Measurements from ENCODE around the gene LRRC34.

DNA sequence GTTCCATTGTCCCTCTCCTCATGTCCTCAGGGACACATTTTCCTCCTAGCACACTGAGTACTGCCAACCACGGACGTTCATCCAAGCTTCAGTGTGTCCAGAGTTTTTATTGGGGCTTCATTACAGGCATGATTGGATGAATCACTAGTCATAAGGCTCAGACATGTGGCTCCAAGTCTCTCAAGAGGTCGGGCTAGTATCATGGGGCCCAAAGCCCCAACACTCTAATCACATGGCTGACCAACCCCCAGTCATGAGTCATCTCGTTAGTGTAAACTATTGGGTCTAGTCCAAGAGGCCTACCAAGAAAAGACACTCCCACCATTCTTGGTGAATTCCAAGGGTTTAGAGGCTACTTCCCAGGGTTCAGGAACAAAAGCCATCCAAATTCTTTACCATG is 52.2 kb downstream of the LRRC34 start:
- TF ChIP-seq POLR2A (IDR thresholded peaks at IDR 0.05; ENCODE audit: low read length) (no peak), GATA1 (IDR thresholded peaks at IDR 0.05; ENCODE audit: low read depth, low read length) (no peak)
